Nephron (organoid): ENCODE measurements around the gene ADAMTS6.

ENCODE experiments used
- H3K27ac Mint-ChIP-seq, 3 experiments: 2 replicates each; pipeline ENCODE4 v1.8.0; 2020; ENCODE audit warnings: mixed read lengths in 3 of 3, mild to moderate bottlenecking in 2 of 3, moderate library complexity in 1 of 3
- H3K27me3 Mint-ChIP-seq: 2 replicates; pipeline ENCODE4 v1.8.0; 2021; ENCODE audit warnings: low read depth, mild to moderate bottlenecking, moderate library complexity, mixed read lengths
- H3K36me3 Mint-ChIP-seq: 2 replicates; pipeline ENCODE4 v1.8.0; 2020; ENCODE audit warnings: low read depth, mixed read lengths
- H3K4me1 Mint-ChIP-seq: 2 replicates; pipeline ENCODE4 v1.8.0; 2020; ENCODE audit warnings: mixed read lengths
- H3K4me3 Mint-ChIP-seq, 3 experiments: 2 replicates each; pipeline ENCODE4 v1.8.0; 2020; ENCODE audit warnings: mild to moderate bottlenecking in 3 of 3, mixed read lengths in 3 of 3, moderate library complexity in 2 of 3
- H3K9me3 Mint-ChIP-seq: 2 replicates; pipeline ENCODE4 v1.8.0; 2020; ENCODE audit warnings: mixed read lengths
- TF ChIP-seq, protein P1 (sequence below), 3 experiments: fragments of 200-600 bp; sonication (generic); IDR thresholded peaks; one replicate each; pipeline ENCODE4 v1.5.0; 2021; ENCODE audit warnings: antibody characterized with exemption in 3 of 3; ENCODE audit not compliant: unreplicated experiment in 3 of 3

ADAMTS6 gene

DNA sequence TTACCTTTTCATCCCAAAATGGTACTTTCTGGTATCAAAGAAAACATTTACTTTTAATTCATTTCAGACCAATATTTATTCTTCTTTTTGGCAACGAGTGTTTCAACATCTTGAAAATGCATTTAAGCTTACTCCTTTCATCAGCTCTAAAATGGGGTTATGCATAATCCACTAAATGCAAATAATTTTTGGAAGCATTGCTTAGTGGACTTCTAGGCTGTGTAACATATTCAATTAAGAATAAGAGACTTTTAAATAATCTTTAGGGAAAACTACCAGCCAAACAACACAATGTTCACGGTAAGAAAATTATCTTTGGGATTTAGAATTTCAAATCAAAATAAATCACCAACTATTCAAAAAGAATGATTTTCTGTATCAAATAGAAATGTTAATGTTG, 118.2 kb downstream of the ADAMTS6 start:
- H3K36me3 Mint-ChIP-seq = no peaks in the 10 kb centered on the region
- TF ChIP-seq, protein P1, sequence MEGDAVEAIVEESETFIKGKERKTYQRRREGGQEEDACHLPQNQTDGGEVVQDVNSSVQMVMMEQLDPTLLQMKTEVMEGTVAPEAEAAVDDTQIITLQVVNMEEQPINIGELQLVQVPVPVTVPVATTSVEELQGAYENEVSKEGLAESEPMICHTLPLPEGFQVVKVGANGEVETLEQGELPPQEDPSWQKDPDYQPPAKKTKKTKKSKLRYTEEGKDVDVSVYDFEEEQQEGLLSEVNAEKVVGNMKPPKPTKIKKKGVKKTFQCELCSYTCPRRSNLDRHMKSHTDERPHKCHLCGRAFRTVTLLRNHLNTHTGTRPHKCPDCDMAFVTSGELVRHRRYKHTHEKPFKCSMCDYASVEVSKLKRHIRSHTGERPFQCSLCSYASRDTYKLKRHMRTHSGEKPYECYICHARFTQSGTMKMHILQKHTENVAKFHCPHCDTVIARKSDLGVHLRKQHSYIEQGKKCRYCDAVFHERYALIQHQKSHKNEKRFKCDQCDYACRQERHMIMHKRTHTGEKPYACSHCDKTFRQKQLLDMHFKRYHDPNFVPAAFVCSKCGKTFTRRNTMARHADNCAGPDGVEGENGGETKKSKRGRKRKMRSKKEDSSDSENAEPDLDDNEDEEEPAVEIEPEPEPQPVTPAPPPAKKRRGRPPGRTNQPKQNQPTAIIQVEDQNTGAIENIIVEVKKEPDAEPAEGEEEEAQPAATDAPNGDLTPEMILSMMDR (IDR thresholded peaks at IDR 0.05; ENCODE audit: unreplicated experiment in 3 of 3) = no peak
- H3K27me3 Mint-ChIP-seq = no peaks in the 10 kb centered on the region
- H3K27ac Mint-ChIP-seq = no peak overlapping the region
- H3K4me1 Mint-ChIP-seq = peaks cover 24% of the 10 kb centered on the region
- H3K9me3 Mint-ChIP-seq = no peaks in the 10 kb centered on the region
- H3K4me3 Mint-ChIP-seq = no peak overlapping the region

GRCh38 chr5:65359981-65360380, 121.7 kb downstream of the ADAMTS6 start:
- Mint-ChIP-seq H3K4me1 (peaks cover 17% of the 10 kb centered on the region), H3K27ac (no peak overlapping the region), H3K27me3 (no peaks in the 10 kb centered on the region), H3K9me3 (no peaks in the 10 kb centered on the region), H3K36me3 (no peaks in the 10 kb centered on the region), H3K4me3 (no peak overlapping the region)
- TF ChIP-seq, protein P1 (IDR thresholded peaks at IDR 0.05; ENCODE audit: unreplicated experiment in 3 of 3) = no peak

GRCh38 chr5:65359569-65359968, 122.2 kb downstream of the ADAMTS6 start:
- no peaks in the 10 kb centered on the region for H3K9me3 Mint-ChIP-seq
- TF ChIP-seq, protein P1 (IDR thresholded peaks at IDR 0.05; ENCODE audit: unreplicated experiment in 3 of 3) = no peak
- no peak overlapping the region for H3K4me3 Mint-ChIP-seq
- no peaks in the 10 kb centered on the region for H3K36me3 Mint-ChIP-seq
- H3K27me3 Mint-ChIP-seq = no peaks in the 10 kb centered on the region
- H3K27ac Mint-ChIP-seq = no peak overlapping the region
- H3K4me1 Mint-ChIP-seq = peaks cover 15% of the 10 kb centered on the region

DNA sequence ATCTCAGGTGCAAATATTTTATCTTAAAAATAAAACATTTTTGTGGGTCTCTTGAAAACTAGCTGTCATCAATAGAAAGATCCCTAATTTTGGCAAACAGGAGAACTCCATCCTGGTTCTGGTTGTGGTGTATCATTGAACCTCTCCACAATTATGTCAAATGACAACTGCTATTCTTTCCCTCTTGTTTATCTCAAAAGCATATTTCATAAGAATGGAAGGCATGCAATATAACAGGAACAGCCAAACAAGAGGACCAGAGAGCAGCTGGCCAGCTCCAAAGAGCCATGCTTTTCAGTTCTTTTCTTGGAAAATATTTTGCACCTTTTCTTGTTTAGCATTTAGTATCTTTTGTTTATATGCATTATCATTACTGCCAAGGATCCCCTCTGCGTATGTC, 125.4 kb downstream of the ADAMTS6 start:
- TF ChIP-seq, protein P1 (IDR thresholded peaks at IDR 0.05; ENCODE audit: unreplicated experiment in 3 of 3) = no peak
- Mint-ChIP-seq H3K27me3 (no peaks in the 10 kb centered on the region), H3K4me3 (no peak overlapping the region), H3K36me3 (no peaks in the 10 kb centered on the region), H3K4me1 (peaks cover 10% of the 10 kb centered on the region), H3K27ac (no peak overlapping the region), H3K9me3 (no peaks in the 10 kb centered on the region)

- H3K36me3 Mint-ChIP-seq = no peaks in the 10 kb centered on the region
- H3K4me3 Mint-ChIP-seq = no peak overlapping the region
- H3K4me1 Mint-ChIP-seq = peaks cover 10% of the 10 kb centered on the region
- TF ChIP-seq, protein P1 (IDR thresholded peaks at IDR 0.05; ENCODE audit: unreplicated experiment in 3 of 3) = no peak
- no peaks in the 10 kb centered on the region for H3K27me3 Mint-ChIP-seq
- peak overlapping the region in 1 of 3 experiments; percentile 8 for H3K27ac Mint-ChIP-seq
- no peaks in the 10 kb centered on the region for H3K9me3 Mint-ChIP-seq
These were observed 126.4 kb downstream of the ADAMTS6 start for GRCh38 chr5:65355301-65355700.

- Mint-ChIP-seq H3K4me3 (no peak overlapping the region), H3K9me3 (peaks cover 56% of the 10 kb centered on the region), H3K27me3 (no peaks in the 10 kb centered on the region), H3K36me3 (peaks cover 6% of the 10 kb centered on the region), H3K27ac (no peak overlapping the region), H3K4me1 (no peaks in the 10 kb centered on the region)
- TF ChIP-seq, protein P1 (IDR thresholded peaks at IDR 0.05; ENCODE audit: unreplicated experiment in 3 of 3) = no peak
These were observed 139.9 kb downstream of the ADAMTS6 start for GRCh38 chr5:65341835-65342234.
